Neural cell (in vitro differentiated cells): ENCODE measurements around the gene FRMD4A.

ENCODE experiments used
- CTCF ChIP-seq: fragments of 450-650 bp; IDR thresholded peaks from 2 replicates; pipeline ENCODE4 v1.5.1; 2014; ENCODE audit warnings: antibody characterized with exemption, mild to moderate bottlenecking, moderate library complexity; ENCODE audit not compliant: poor library complexity, severe bottlenecking
- EP300 ChIP-seq: fragments of 450-650 bp; conservative IDR thresholded peaks from 2 replicates; pipeline ENCODE4 v1.6.1; 2014; ENCODE audit warnings: antibody characterized with exemption, mild to moderate bottlenecking, moderate library complexity; ENCODE audit not compliant: poor library complexity, severe bottlenecking
- POLR2AphosphoS5 ChIP-seq: IDR thresholded peaks from 2 replicates; pipeline ENCODE4 v1.6.1; 2012
- RAD21 ChIP-seq: fragments of 450-650 bp; conservative IDR thresholded peaks from 2 replicates; pipeline ENCODE4 v1.6.1; 2014; ENCODE audit warnings: antibody characterized with exemption, mild to moderate bottlenecking, moderate library complexity

- no peak for TF ChIP-seq CTCF
- no peak for TF ChIP-seq EP300
- TF ChIP-seq POLR2AphosphoS5: no peak
- no peak for TF ChIP-seq RAD21
These were observed 528.8 kb downstream of the FRMD4A start for GRCh38 chr10:13801907-13802288.
